VCaP (cell line): ENCODE measurements around the gene PAQR6.

Experiments
- H3K27ac ChIP-seq: fragments of 450-650 bp; 2 replicates; pipeline ENCODE4 v1.5.1; 2017
- CTCF ChIP-seq: fragments of 450-650 bp; conservative IDR thresholded peaks from 2 replicates; pipeline ENCODE4 v1.5.1; 2017; ENCODE audit warnings: mild to moderate bottlenecking, moderate library complexity

PAQR6 gene

GRCh38 chr1:156285437-156285836 is 37.6 kb upstream of the PAQR6 start:
- H3K27ac ChIP-seq = peak overlapping the region; percentile 92
- TF ChIP-seq CTCF = no peak

GRCh38 chr1:156284757-156285156 is 36.9 kb upstream of the PAQR6 start:
- TF ChIP-seq CTCF = no peak
- H3K27ac ChIP-seq = peak overlapping the region; percentile 92

- H3K27ac ChIP-seq = peak within 1 kb of the TSS; percentile 92
- no peak for TF ChIP-seq CTCF
These were observed 36.3 kb upstream of the PAQR6 start, which contains the start of gene TMEM79 for GRCh38 chr1:156284112-156284511. Gene TMEM79, plus strand, starts transcription at chr1:156284325. Its CDS starts 902 bp downstream, at chr1:156285227.

- peak overlapping the region; percentile 92 for H3K27ac ChIP-seq
- no peak for TF ChIP-seq CTCF
These were observed 35.7 kb upstream of the PAQR6 start for GRCh38 chr1:156283521-156283920.

GRCh38 chr1:156282479-156283222 is 34.8 kb upstream of the PAQR6 start, which contains the start of gene SMG5:
Gene SMG5, minus strand, starts transcription at chr1:156282825. Its CDS starts 145 bp downstream, at chr1:156282680.
- no peak for TF ChIP-seq CTCF
- peak within 1 kb of the TSS; percentile 92 for H3K27ac ChIP-seq

- no peak for TF ChIP-seq CTCF
- H3K27ac ChIP-seq = peak overlapping the region; percentile 92
These were observed 34.0 kb upstream of the PAQR6 start for GRCh38 chr1:156281693-156282478.

- H3K27ac ChIP-seq = peak overlapping the region; percentile 92
- TF ChIP-seq CTCF = no peak
These were observed 33.4 kb upstream of the PAQR6 start for GRCh38 chr1:156281281-156281680.
